Endothelial cell of umbilical vein (primary cell): Measurements from ENCODE around the gene PDE4B.

Source experiments
- CTCF ChIP-seq, 2 donors: IDR thresholded peaks; 1 replicate in 1 of 2; 2 replicates in 1 of 2; pipeline ENCODE4 v1.5.1; 2011; ENCODE audit warnings: low read length in 2 of 2, mild to moderate bottlenecking in 2 of 2, moderate library complexity in 2 of 2, control low read depth in 1 of 2, inconsistent platforms in 1 of 2, low read depth in 1 of 2; ENCODE audit not compliant: insufficient read depth in 1 of 2; ENCODE audit errors: extremely low read depth in 1 of 2
- EZH2 ChIP-seq: IDR thresholded peaks from 2 replicates; pipeline ENCODE4 v1.6.1; 2012; ENCODE audit warnings: borderline replicate concordance, low read depth, mild to moderate bottlenecking, moderate library complexity, low read length, inconsistent platforms; ENCODE audit not compliant: severe bottlenecking
- POLR2A ChIP-seq: IDR thresholded peaks from 2 replicates; pipeline ENCODE4 v1.6.1; 2012; ENCODE audit warnings: low read depth, mild to moderate bottlenecking, control low read depth, low read length
- POLR2AphosphoS5 ChIP-seq: IDR thresholded peaks from 2 replicates; pipeline ENCODE4 v1.6.1; 2012; ENCODE audit warnings: low read depth, mild to moderate bottlenecking, control low read depth, low read length, moderate library complexity; ENCODE audit not compliant: insufficient read depth

GRCh38 chr1:66083003-66083402, 290.3 kb downstream of the PDE4B start:
- TF ChIP-seq POLR2A (no peak), CTCF (IDR thresholded peaks at IDR 0.05; ENCODE audit: extremely low read depth in 1 of 2, insufficient read depth in 1 of 2, low read depth in 1 of 2, low read length in 2 of 2) (no peak), EZH2 (no peak), POLR2AphosphoS5 (no peak)
